ENCODE data around the gene HERC5.

DNA sequence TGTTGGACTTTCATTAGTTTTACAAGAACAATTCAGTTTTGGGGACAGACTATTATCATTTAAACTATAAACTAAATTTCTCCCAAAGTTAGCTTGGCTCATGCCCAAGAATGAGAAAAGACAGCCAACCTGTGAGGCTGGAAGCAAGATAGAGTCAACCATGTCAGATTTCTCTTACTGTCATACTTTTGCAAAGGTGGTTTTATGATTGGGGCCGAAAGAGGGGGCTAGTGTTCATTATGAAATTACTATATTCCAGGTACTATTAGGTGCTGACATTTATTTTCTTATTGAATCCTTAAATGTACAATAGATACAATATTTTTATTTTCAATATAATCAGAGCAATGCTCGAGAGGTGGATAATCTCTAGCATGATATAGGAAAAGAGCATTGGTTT lies 47.7 kb upstream of the HERC5 start:
- no peak for TF ChIP-seq CTCF (IDR thresholded peaks at IDR 0.05)
- TF ChIP-seq POLR2A (IDR thresholded peaks at IDR 0.05) = no peak
